GM10248 (cell line): ENCODE results near the gene UBR3.

Source experiments
- CTCF ChIA-PET: fragments of 300-600 bp; sonication (Branson Sonifier 250); formaldehyde crosslinking; extraction: SDS; loops from one replicate; lab custom pipeline; 2021; ENCODE audit warnings: antibody characterized with exemption; lab: Yijun Ruan, JAX
- POLR2A ChIA-PET: fragments of 350-650 bp; sonication (Branson Sonifier 250); formaldehyde crosslinking; extraction: SDS; loops from one replicate; lab custom pipeline; 2020; ENCODE audit warnings: antibody characterized with exemption; lab: Yijun Ruan, JAX
- DNase-seq: peaks from one replicate; pipeline ENCODE4 v3.0.0; 2012; ENCODE audit errors: extremely low spot score
- TF ChIP-seq, protein P1 (sequence below): IDR thresholded peaks from 2 replicates; pipeline ENCODE4 v1.5.1; 2012; ENCODE audit warnings: mild to moderate bottlenecking, low read depth; ENCODE audit errors: extremely low read depth, missing control alignments, control extremely low read depth

Gene UBR3

DNA sequence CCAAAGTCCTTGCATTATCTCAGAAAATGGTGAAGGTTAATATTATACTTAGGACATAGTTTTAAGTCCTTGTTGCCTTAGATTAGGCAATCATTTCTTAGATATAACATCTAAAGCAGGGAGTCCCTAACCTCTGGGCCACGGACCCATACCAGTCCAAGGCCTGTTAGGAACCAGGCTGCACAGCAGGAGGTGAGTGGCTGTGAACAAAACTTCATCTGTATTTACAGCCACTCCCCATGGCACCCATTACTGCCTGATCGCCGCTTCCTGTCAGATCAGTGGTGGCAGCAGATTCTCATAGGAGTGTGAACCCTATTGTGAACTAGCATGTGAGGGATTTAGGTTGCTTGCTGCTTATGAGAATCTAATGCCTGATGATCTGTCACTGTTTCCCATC lies 264.2 kb downstream of the UBR3 start:
- CTCF ChIA-PET, result no interaction called here
- TF ChIP-seq, protein P1, sequence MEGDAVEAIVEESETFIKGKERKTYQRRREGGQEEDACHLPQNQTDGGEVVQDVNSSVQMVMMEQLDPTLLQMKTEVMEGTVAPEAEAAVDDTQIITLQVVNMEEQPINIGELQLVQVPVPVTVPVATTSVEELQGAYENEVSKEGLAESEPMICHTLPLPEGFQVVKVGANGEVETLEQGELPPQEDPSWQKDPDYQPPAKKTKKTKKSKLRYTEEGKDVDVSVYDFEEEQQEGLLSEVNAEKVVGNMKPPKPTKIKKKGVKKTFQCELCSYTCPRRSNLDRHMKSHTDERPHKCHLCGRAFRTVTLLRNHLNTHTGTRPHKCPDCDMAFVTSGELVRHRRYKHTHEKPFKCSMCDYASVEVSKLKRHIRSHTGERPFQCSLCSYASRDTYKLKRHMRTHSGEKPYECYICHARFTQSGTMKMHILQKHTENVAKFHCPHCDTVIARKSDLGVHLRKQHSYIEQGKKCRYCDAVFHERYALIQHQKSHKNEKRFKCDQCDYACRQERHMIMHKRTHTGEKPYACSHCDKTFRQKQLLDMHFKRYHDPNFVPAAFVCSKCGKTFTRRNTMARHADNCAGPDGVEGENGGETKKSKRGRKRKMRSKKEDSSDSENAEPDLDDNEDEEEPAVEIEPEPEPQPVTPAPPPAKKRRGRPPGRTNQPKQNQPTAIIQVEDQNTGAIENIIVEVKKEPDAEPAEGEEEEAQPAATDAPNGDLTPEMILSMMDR, result no peak
- DNase-seq, result no peak
- POLR2A ChIA-PET, result no interaction called here

DNA sequence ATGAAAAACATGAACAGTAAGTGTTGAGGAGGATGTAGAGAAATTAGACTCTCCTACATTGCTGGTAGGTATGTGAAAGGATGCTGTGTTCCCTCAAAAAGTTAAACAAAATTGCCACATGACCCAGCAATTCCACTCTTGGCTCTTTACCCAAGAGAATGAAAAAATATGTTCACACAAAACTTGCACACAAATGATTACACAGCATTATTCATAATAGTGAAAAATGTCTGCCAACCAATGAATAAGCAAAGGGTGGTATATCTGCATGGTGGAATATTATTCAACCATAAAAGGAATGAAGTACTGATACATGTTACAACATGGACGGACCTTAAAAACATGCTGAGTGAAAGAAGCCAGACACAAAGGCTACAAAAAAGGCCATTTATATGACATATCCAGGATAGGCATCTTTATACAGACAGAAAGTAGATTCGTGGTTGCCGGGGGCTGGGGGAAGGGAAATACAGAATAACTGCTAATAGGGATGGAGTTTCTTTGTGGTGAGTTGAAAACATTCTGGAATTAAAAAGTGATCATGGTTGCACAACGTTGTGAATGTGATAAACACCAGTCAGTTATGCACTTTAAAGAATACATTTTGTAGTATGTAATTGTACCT lies 265.3 kb downstream of the UBR3 start:
- POLR2A ChIA-PET, result no interaction called here

DNA sequence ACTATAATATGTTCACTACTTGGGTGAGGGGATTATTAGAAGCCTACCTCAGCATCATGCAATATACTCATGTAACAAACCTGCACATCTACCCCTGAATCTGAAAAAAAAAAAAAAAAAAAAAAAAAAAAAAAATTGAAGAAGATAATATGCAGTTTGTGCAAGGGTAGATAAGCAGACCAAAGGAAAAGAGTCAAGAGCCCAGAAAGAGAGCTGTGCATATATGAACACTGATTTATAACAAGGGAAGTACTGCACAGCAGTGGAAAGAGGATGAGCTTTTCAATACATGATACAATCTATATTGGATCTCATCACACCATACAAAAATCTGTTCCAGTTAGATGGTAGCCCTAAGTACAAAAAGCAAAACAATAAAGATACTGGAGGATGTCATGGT lies 268.1 kb downstream of the UBR3 start:
- POLR2A ChIA-PET, result no interaction called here
- DNase-seq, result no peak
- TF ChIP-seq, protein P1, result no peak
- CTCF ChIA-PET, result no interaction called here

More for the DNA sequence above, 265.3 kb downstream of the UBR3 start:
- CTCF ChIA-PET, result interaction anchor here (1.1 kb wide), 1 partner anchor 18 kb away, joined by 3 read pairs; no protein-coding TSS in a partner anchor
- DNase-seq, result no peak
- TF ChIP-seq, protein P1, result no peak

DNA sequence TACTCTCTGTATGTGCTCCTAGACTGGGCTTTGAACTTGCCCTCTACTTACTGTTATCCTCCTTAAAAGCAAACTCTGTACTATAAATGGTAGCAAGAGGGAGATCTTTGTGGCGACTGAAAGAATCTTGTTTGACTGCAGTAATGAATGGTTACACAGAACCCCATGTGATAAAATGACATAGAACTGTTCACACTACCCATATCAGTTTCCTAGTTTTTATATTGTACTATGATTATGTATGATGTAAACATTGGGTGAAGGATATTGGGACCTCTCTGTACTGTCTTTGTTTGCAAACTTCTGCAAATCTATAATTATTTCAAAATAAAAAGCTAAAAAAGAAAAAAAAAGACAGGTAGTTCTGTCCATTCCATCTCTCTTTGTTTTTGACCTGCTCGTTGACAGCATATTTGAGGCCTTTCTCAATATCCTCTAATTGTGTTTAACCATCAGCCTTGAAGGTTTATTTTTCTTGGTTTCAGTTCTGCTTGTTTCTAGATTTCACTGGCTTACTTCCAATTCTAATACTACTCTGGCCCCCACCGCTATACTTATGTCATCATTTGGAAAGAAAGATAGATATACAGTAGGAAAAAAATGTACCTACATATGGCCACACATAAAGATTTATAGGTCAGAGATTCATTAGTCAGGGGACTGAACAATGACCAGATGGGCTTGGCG lies 271.5 kb downstream of the UBR3 start:
- CTCF ChIA-PET, result no interaction called here
- POLR2A ChIA-PET, result no interaction called here
- no peak for DNase-seq
- TF ChIP-seq, protein P1, result no peak

DNA sequence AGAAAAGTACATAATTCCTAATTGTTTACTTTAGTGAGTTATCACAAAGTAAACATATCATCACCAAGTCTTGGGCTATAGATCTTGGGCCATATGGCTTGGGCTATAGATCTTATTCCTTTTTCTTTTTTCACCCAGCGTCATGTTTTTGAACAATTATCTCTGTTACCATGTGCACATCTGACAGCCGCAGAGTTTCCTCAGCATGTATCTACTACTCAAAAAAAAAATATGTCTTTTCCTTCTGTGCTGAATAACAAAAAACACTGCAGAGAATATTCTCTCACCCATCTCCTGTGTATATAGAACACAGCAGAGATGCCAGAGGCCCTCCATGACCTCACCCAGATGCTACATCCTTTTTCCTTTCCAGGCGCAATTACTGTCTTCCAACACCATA lies 274.5 kb downstream of the UBR3 start:
- TF ChIP-seq, protein P1, result no peak
- DNase-seq, result no peak
- ChIA-PET CTCF (no interaction called here), POLR2A (no interaction called here)

DNA sequence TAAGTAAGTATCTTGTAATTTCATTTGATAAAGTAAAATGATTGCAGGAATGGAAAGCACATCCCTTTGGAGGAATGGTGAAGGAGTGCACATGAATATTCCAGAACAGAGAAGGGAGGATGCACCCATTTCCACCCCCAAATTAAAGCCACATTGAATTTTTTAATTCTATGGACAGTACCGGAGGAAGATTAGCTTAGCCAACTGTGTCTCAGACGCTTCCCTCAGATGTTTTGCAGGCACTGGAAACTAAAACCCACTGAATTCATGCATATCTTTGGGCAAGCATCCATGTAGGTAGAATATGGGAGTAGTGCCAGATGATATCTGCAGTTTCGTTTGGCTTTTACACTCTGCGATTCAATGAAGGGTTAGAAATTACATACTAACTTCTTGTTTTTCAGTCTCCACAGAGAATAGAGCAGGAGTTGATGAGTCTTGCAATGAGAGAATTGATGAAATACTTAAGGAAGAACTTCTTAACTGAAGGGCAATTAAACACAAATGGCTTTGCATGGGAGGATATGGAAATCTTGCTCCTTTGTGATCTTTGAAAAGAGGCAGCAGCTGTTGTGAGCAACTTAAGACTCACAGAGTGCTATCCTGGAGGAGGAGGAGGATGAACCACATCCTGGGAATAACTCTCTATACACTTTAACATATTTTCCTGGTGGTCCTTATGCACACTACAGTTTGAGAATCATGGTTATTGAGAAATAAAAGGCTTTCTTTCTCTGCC lies 279.0 kb downstream of the UBR3 start:
- TF ChIP-seq, protein P1, result no peak
- no peak for DNase-seq
- ChIA-PET CTCF (no interaction called here), POLR2A (no interaction called here)
